ENCODE data around the gene AKIRIN2. TPM values are rescaled to one million over a fixed set of nuclear protein-coding genes. Genes with fewer than 3 reads are reported as not detected.

The AKIRIN2 gene
- total and polyA plus RNA-seq, 2 of the 13 experiments (the other 11 are each of a cell fraction or from before 2014, with no cell fraction given): 15.6 to 23.4 TPM

- 95% methylated on average over 2 of the region's 2 CpGs for WGBS (ENCODE audit: low lambda C conversion rate)
- CTCF ChIA-PET (ENCODE audit: low intra/inter-chr PET ratio, low total read pairs): no interaction called here
- no TSS peak for BruUV-seq (replicated peaks)
- Histone ChIP-seq H3K36me3 (replicated peaks in 1 of 2; ENCODE audit: control insufficient read depth in 1 of 2, insufficient read depth in 2 of 2, low read length in 2 of 2) (peaks cover 0 to 6% of the 10 kb centered on the region in 2 experiments; a peak in 2 of 5 replicates), H4K20me1 (ENCODE audit: insufficient read depth, low read length) (no peaks in the 10 kb centered on the region), H2AFZ (ENCODE audit: low read length) (no peak overlapping the region), H3K79me2 (ENCODE audit: insufficient read depth, low read length) (no peaks in the 10 kb centered on the region), H3K9me3 (ENCODE audit: low read length) (no peaks in the 10 kb centered on the region), H3K4me1 (ENCODE audit: insufficient read depth, low read length) (peaks cover 76% of the 10 kb centered on the region), H3K4me3 (replicated peaks in 1 of 3; ENCODE audit: insufficient read depth in 1 of 3, low read depth in 2 of 3, low read length in 3 of 3) (no peak overlapping the region), H3K27ac (ENCODE audit: extremely low read length, insufficient read depth, low read length) (peak overlapping the region; percentile 1), H3K9ac (ENCODE audit: insufficient read depth, low read depth, low read length) (no peak overlapping the region), H3K4me2 (ENCODE audit: low read depth, low read length) (no peak overlapping the region), H3K27me3 (ENCODE audit: control insufficient read depth in 1 of 2, insufficient read depth in 2 of 2, low read length in 2 of 2) (no peaks in the 10 kb centered on the region)
- FAIRE-seq (no peak), ATAC-seq (no peak), DNase-seq (ENCODE audit: low spot score) (no peak)
- in situ Hi-C loops (cut with HindIII; ENCODE audit: extremely low pct_ligation_motif_present, low pct_unique_long_range_greater_than_20kb) (no loop called here), intact Hi-C loops (cut with micrococcal nuclease; ENCODE audit: unreplicated experiment) (no loop called here)
- POLR2A ChIA-PET: no interaction called here
- TF ChIP-seq ZNF616 (CRISPR knock-in tag; IDR thresholded peaks at IDR 0.05; ENCODE audit: low read depth) (no peak), ZFP91 (CRISPR knock-in tag; IDR thresholded peaks at IDR 0.05; ENCODE audit: borderline replicate concordance) (no peak), ZBTB21 (CRISPR knock-in tag; IDR thresholded peaks at IDR 0.05) (no peak), ZNF251 (CRISPR knock-in tag; IDR thresholded peaks at IDR 0.05) (no peak), ZNF839 (CRISPR knock-in tag; IDR thresholded peaks at IDR 0.05; ENCODE audit: borderline replicate concordance) (no peak), TEF (CRISPR knock-in tag; IDR thresholded peaks at IDR 0.05) (no peak)
Measured at GRCh38 chr6:87668013-87668412, 34.0 kb downstream of the AKIRIN2 start.

DNA sequence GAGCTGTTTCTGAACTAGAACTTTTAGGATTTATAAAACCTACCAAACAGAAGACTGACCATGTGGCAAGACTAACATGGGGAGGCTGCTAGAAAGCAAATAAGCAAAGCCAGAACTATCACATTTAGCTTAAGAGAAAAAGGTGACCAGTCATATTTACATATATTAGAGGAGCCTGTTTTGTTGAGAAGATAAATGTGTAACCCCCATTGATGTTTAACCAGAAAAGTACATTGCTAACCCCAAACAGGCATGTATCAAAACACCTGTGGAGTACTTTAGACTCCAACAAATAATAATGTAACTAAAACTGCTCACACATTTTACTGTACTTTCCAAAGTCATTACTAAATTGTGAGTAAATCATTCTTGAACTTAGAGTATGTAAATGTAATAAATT lies 35.0 kb downstream of the AKIRIN2 start:
- no peak for FAIRE-seq
- peak; percentile 14; the same call in 2 of the 3 replicates for ATAC-seq
- no peak for DNase-seq (ENCODE audit: low spot score)
- H4K20me1 ChIP-seq (ENCODE audit: insufficient read depth, low read length): no peaks in the 10 kb centered on the region
- H3K4me3 ChIP-seq (replicated peaks in 1 of 3; ENCODE audit: insufficient read depth in 1 of 3, low read depth in 2 of 3, low read length in 3 of 3): no peak overlapping the region
- H3K27me3 ChIP-seq (ENCODE audit: control insufficient read depth in 1 of 2, insufficient read depth in 2 of 2, low read length in 2 of 2): no peaks in the 10 kb centered on the region
- H3K79me2 ChIP-seq (ENCODE audit: insufficient read depth, low read length): no peaks in the 10 kb centered on the region
- POLR2A ChIA-PET: no interaction called here
- no TSS peak for BruUV-seq (replicated peaks)
- peaks cover 0 to 6% of the 10 kb centered on the region in 2 experiments; a peak in 2 of 5 replicates for H3K36me3 ChIP-seq (replicated peaks in 1 of 2; ENCODE audit: control insufficient read depth in 1 of 2, insufficient read depth in 2 of 2, low read length in 2 of 2)
- no peak overlapping the region for H3K9ac ChIP-seq (ENCODE audit: insufficient read depth, low read depth, low read length)
- H3K9me3 ChIP-seq (ENCODE audit: low read length): no peaks in the 10 kb centered on the region
- in situ Hi-C loops (cut with HindIII; ENCODE audit: extremely low pct_ligation_motif_present, low pct_unique_long_range_greater_than_20kb) (no loop called here), intact Hi-C loops (cut with micrococcal nuclease; ENCODE audit: unreplicated experiment) (no loop called here)
- H3K4me1 ChIP-seq (ENCODE audit: insufficient read depth, low read length): peaks cover 68% of the 10 kb centered on the region
- H3K27ac ChIP-seq (ENCODE audit: extremely low read length, insufficient read depth, low read length): peak overlapping the region; percentile 9
- CTCF ChIA-PET (ENCODE audit: low intra/inter-chr PET ratio, low total read pairs): no interaction called here
- no peak overlapping the region for H2AFZ ChIP-seq (ENCODE audit: low read length)
- no peak overlapping the region for H3K4me2 ChIP-seq (ENCODE audit: low read depth, low read length)
- TF ChIP-seq SKI (IDR thresholded peaks at IDR 0.05; ENCODE audit: partially characterized antibody) (no peak), NFE2L2 (IDR thresholded peaks at IDR 0.05; ENCODE audit: low read length) (no peak), JUN (CRISPR knock-in tag; IDR thresholded peaks at IDR 0.05) (no peak), SRF (IDR thresholded peaks at IDR 0.05; ENCODE audit: low read depth, low read length) (no peak), ZNF577 (CRISPR knock-in tag; IDR thresholded peaks at IDR 0.05; ENCODE audit: borderline replicate concordance, low read depth) (no peak), SOX6 (IDR thresholded peaks at IDR 0.05) (no peak), SOX6 (CRISPR knock-in tag; IDR thresholded peaks at IDR 0.05) (peak; percentile 18; the same call in 1 of the 2 replicates), ZNF567 (CRISPR knock-in tag; IDR thresholded peaks at IDR 0.05; ENCODE audit: borderline replicate concordance) (no peak)
- TF ChIP-seq, protein P1, sequence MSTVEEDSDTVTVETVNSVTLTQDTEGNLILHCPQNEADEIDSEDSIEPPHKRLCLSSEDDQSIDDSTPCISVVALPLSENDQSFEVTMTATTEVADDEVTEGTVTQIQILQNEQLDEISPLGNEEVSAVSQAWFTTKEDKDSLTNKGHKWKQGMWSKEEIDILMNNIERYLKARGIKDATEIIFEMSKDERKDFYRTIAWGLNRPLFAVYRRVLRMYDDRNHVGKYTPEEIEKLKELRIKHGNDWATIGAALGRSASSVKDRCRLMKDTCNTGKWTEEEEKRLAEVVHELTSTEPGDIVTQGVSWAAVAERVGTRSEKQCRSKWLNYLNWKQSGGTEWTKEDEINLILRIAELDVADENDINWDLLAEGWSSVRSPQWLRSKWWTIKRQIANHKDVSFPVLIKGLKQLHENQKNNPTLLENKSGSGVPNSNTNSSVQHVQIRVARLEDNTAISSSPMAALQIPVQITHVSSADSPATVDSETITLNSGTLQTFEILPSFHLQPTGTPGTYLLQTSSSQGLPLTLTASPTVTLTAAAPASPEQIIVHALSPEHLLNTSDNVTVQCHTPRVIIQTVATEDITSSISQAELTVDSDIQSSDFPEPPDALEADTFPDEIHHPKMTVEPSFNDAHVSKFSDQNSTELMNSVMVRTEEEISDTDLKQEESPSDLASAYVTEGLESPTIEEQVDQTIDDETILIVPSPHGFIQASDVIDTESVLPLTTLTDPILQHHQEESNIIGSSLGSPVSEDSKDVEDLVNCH (CRISPR knock-in tag; IDR thresholded peaks at IDR 0.05): no peak
